ENCODE results near the gene CCNDBP1.

DNA sequence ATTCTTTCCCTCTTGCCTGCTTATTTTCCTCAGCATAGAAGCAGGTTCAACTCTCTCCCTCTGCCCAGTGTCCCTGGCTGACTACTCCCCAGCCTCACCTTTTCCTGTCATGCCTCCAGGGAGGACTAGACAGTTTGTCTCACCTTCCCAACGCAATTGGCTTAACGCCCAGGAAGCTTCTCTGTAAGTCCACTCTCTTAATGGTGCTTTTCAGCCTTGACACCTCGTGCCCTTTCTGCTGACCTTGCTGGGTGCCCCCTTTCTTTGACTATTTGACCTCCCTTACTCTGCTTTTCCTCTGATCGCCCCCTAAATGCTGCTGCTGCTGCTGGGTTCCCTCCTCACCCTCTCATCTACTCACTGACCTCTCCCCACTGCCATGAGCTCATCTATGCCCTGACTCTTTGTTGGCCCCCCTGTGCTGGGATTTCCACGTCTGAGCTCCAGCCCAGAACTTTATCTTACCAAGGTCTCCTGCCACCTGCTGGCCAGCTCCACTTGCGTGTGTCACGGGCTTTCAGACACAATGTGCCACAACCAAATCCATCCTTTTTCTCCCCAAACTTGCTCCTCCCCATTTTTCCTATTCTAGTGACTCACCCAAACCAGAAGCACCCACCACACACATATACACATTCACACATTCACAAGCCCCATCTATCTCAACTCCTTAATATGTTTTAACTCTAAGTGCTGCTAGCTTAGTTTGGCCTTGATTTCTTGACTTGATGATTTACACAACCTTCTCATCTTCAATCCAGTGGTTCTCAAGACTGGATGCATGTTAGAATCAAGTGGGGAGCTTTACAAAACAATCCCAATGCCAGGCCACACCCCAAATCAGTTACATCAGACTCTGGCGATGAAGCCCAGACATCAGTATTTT is 19.1 kb downstream of the CCNDBP1 start:
- peak; percentile 81 for TF ChIP-seq CTCF (conservative IDR thresholded peaks at IDR 0.05)
- no peak for TF ChIP-seq ZFX (IDR thresholded peaks at IDR 0.05)
